Panc1 (cell line): ENCODE data around the gene PTPRE. TPM values are rescaled to one million over a fixed set of nuclear protein-coding genes. Genes with fewer than 3 reads are reported as not detected.
A peak's percentile ranks its signal among the peaks of the same experiment; 100 is the strongest.

Source experiments
- ATAC-seq: fragments of 200-7000 bp; cut with Tn5 transposase; 2 replicates; pipeline ENCODE4 v1.9.1; 2020; ENCODE audit warnings: mild to moderate bottlenecking, moderate library complexity
- BruUV-seq: library from RNA; stranded (reverse); fragments of 400-500 nt; replicated peaks from 2 replicates; lab custom pipeline; 2021; lab: Mats Ljungman, UMichigan
- CTCF ChIA-PET: fragments of 300-600 bp; sonication (Branson Sonifier 250); formaldehyde crosslinking; loops from one replicate; lab custom pipeline; 2022; ENCODE audit warnings: antibody characterized with exemption; lab: Charles Lee
- POLR2A ChIA-PET: fragments of 300-600 bp; sonication (Branson Sonifier 250); formaldehyde crosslinking; loops from one replicate; lab custom pipeline; 2022; ENCODE audit warnings: antibody characterized with exemption; lab: Charles Lee
- DNase-seq: peaks from one replicate; pipeline ENCODE4 v3.0.0-alpha.2; 2010; ENCODE audit warnings: low read depth, low spot score
- H3K27ac ChIP-seq: 2 replicates; pipeline ENCODE4 v1.5.1; 2011; ENCODE audit warnings: mild to moderate bottlenecking, low read length, inconsistent platforms
- H3K27me3 ChIP-seq: fragments of 200-500 bp; sonication (Bioruptor generic); 2 replicates; pipeline ENCODE4 v1.6.0; 2014; ENCODE audit warnings: low read length, inconsistent platforms; ENCODE audit not compliant: control insufficient read depth, insufficient read depth
- H3K36me3 ChIP-seq: fragments of 200-500 bp; sonication (Bioruptor generic); 2 replicates; pipeline ENCODE4 v1.5.1; 2014; ENCODE audit warnings: inconsistent platforms, mild to moderate bottlenecking, low read length, moderate library complexity; ENCODE audit not compliant: control insufficient read depth, insufficient read depth
- H3K4me1 ChIP-seq: 2 replicates; pipeline ENCODE4 v1.5.1; 2011; ENCODE audit warnings: inconsistent platforms, mild to moderate bottlenecking, low read length, moderate library complexity; ENCODE audit not compliant: control insufficient read depth, insufficient read depth
- H3K4me3 ChIP-seq, 2 experiments: 2 replicates each; pipeline ENCODE4 v1.5.1; 2011 to 2012; ENCODE audit warnings: low read depth in 2 of 2, low read length in 2 of 2, mild to moderate bottlenecking in 2 of 2, inconsistent platforms in 1 of 2, moderate library complexity in 1 of 2
- H3K9me3 ChIP-seq: fragments of 200-500 bp; sonication (Bioruptor generic); 2 replicates; pipeline ENCODE4 v1.5.1; 2014; ENCODE audit warnings: low read depth, mild to moderate bottlenecking, inconsistent platforms, low read length, moderate library complexity; ENCODE audit not compliant: control insufficient read depth, insufficient read depth
- POLR2AphosphoS5 ChIP-seq: IDR thresholded peaks from 2 replicates; pipeline ENCODE4 v1.6.1; 2012; ENCODE audit warnings: mild to moderate bottlenecking, low read depth, low read length, moderate library complexity
- REST ChIP-seq, 2 experiments: IDR thresholded peaks; 2 replicates each; pipeline ENCODE4 v1.6.1; 2011 to 2012; ENCODE audit warnings: low read depth in 2 of 2, control low read depth in 1 of 2, low read length in 1 of 2, mild to moderate bottlenecking in 1 of 2, moderate library complexity in 1 of 2; ENCODE audit not compliant: insufficient read depth in 1 of 2
- SIN3A ChIP-seq: IDR thresholded peaks from 2 replicates; pipeline ENCODE4 v1.6.1; 2012; ENCODE audit warnings: low read depth, mild to moderate bottlenecking, low read length, moderate library complexity, borderline replicate concordance; ENCODE audit not compliant: insufficient read depth
- TCF7L2 ChIP-seq: IDR thresholded peaks from 2 replicates; pipeline ENCODE4 v1.6.1; 2011; ENCODE audit warnings: mild to moderate bottlenecking, low read depth, low read length, inconsistent platforms
- in situ Hi-C: cut with HindIII; loops from 2 replicates; pipeline ENCODE4 v1.10.0; 2016; ENCODE audit warnings: low sequenced_read_pairs, low pct_unique_long_range_greater_than_20kb
- intact Hi-C: fragments of 100-400 bp; cut with micrococcal nuclease; formaldehyde crosslinking; loops from one replicate; pipeline ENCODE4 v1.10.0; 2022; ENCODE audit not compliant: unreplicated experiment
- total RNA-seq: library from RNA; stranded (reverse); gene quantifications from one replicate; pipeline ENCODE4 v1.2.1, GENCODE V29; 2021; ENCODE audit not compliant: unreplicated experiment
- TF ChIP-seq, protein P1 (sequence below): fragments of 450-650 bp; IDR thresholded peaks from 2 replicates; pipeline ENCODE4 v1.5.1; 2017; ENCODE audit warnings: mild to moderate bottlenecking

The PTPRE gene
- total RNA-seq, 1 experiment from 2014 or later = 0.44 TPM

DNA sequence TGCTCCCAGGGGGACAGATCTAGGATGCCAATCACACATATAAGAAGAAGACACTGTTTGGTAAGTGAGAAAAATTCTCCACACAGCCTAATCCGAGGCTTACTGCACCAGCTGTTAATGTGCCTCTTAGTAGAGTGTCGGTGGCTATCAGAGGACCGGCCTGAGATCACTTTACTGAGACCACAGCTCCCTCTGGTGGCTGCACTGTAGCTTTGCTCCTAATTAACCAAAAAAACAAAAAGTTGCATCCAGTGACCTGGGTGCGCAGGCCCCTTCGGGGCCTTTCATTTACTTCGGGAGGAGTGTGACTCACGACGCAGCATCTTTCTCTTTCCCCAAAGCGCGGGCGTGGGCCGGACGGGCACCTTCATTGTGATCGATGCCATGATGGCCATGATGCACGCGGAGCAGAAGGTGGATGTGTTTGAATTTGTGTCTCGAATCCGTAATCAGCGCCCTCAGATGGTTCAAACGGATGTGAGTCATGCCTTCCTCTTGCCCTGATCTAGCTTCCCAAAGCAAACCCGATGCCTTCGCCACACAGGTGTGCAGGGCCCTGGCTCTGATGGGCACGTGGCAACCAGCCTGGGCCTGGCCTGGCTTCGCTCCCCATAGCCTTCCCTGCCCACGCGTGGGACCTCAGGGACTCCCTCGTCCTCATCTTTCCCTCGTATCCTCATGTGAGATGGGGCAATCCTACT is 162.6 kb downstream of the PTPRE start:
- intact Hi-C loops = loop anchor here (1.0 to 5.0 kb wide), 3 partner anchors 34 to 352 kb away; no protein-coding TSS in a partner anchor
- no peaks in the 10 kb centered on the region for H3K9me3 ChIP-seq
- ChIA-PET CTCF (interaction anchor here (0.6 to 1.9 kb wide), 8 partner anchors 13 to 707 kb away, joined by 3 to 16 read pairs (median 6); partner anchors contain the start of gene PTPRE), POLR2A (no interaction called here)
- H3K4me1 ChIP-seq = peaks cover 4% of the 10 kb centered on the region; the same call in 1 of the 2 replicates
- ATAC-seq (peak; percentile 93), DNase-seq (peak; percentile 27)
- BruUV-seq = no TSS peak
- no peaks in the 10 kb centered on the region for H3K36me3 ChIP-seq
- TF ChIP-seq SIN3A (no peak), TCF7L2 (no peak), REST (IDR thresholded peaks at IDR 0.05; ENCODE audit: insufficient read depth in 1 of 2, low read depth in 2 of 2, low read length in 1 of 2) (no peak), POLR2AphosphoS5 (no peak)
- TF ChIP-seq, protein P1, sequence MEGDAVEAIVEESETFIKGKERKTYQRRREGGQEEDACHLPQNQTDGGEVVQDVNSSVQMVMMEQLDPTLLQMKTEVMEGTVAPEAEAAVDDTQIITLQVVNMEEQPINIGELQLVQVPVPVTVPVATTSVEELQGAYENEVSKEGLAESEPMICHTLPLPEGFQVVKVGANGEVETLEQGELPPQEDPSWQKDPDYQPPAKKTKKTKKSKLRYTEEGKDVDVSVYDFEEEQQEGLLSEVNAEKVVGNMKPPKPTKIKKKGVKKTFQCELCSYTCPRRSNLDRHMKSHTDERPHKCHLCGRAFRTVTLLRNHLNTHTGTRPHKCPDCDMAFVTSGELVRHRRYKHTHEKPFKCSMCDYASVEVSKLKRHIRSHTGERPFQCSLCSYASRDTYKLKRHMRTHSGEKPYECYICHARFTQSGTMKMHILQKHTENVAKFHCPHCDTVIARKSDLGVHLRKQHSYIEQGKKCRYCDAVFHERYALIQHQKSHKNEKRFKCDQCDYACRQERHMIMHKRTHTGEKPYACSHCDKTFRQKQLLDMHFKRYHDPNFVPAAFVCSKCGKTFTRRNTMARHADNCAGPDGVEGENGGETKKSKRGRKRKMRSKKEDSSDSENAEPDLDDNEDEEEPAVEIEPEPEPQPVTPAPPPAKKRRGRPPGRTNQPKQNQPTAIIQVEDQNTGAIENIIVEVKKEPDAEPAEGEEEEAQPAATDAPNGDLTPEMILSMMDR = peak; percentile 91
- in situ Hi-C loops = no loop called here
- no peak overlapping the region for H3K27ac ChIP-seq
- no peaks in the 10 kb centered on the region for H3K27me3 ChIP-seq
- H3K4me3 ChIP-seq = no peak overlapping the region

DNA sequence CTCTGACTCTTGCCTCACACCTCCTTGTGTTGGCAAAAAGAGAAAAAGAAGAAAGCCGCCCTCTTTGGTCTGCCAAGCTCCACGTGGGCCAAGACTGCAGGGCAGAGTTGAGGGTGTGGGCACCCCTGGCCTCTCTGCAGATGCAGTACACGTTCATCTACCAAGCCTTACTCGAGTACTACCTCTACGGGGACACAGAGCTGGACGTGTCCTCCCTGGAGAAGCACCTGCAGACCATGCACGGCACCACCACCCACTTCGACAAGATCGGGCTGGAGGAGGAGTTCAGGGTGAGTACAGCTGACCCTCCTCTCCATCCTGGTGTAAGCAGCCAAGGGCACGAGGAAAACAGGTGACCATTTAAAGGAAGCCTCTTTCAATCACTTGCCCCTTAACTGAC is 163.3 kb downstream of the PTPRE start:
- POLR2A ChIA-PET = no interaction called here
- intact Hi-C loops = no loop called here
- Histone ChIP-seq H3K27ac (no peak overlapping the region), H3K4me1 (peaks cover 4% of the 10 kb centered on the region; the same call in 1 of the 2 replicates), H3K36me3 (no peaks in the 10 kb centered on the region), H3K9me3 (no peaks in the 10 kb centered on the region), H3K4me3 (no peak overlapping the region), H3K27me3 (0 out of 2 replicates have a peak, but pooled peaks cover 2% of the 10 kb centered on the region)
- CTCF ChIA-PET = interaction anchor here (0.6 to 1.9 kb wide), 5 partner anchors 33 to 354 kb away, joined by 3 to 16 read pairs (median 5); partner anchors contain the start of gene PTPRE
- in situ Hi-C loops = no loop called here
- BruUV-seq = no TSS peak
- no peak for ATAC-seq
- no peak for DNase-seq
- TF ChIP-seq POLR2AphosphoS5 (no peak), TCF7L2 (no peak), SIN3A (no peak), REST (IDR thresholded peaks at IDR 0.05; ENCODE audit: insufficient read depth in 1 of 2, low read depth in 2 of 2, low read length in 1 of 2) (no peak)
- TF ChIP-seq, protein P1 = no peak
